Measurements from ENCODE around the gene ANP32E.

DNA sequence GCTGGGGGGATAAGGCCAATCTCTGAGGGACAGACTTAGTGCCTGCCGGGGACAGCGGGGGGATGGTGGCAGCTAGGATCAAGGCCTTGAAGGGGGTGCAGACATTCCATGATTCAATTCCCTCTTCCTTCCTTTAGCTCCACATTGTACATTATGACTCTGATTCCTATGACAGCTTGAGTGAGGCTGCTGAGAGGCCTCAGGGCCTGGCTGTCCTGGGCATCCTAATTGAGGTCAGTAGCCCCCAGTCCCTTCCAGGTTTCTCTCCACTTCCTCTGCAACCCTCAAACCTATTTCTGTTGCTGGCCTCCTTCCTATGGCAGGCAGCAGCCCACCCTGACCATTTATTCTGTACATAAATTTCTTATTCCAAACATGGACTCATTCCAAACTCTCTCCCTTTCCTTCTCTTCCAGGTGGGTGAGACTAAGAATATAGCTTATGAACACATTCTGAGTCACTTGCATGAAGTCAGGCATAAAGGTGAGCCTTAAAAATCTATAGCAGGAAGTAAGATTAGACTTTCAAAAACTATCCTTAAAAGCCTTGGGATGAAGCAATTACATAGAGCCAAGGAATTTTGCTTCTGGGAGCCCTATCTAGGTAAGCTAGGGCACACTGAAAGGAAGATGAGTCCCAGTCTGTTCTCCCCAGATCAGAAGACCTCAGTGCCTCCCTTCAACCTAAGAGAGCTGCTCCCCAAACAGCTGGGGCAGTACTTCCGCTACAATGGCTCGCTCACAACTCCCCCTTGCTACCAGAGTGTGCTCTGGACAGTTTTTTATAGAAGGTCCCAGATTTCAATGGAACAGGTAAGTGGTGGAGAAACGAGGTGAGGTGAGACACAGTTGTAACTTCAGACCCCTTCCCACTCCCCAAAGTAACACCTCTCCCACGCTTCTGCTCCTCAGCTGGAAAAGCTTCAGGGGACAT, 26.7 kb upstream of the ANP32E start:
- TF ChIP-seq, protein P1, sequence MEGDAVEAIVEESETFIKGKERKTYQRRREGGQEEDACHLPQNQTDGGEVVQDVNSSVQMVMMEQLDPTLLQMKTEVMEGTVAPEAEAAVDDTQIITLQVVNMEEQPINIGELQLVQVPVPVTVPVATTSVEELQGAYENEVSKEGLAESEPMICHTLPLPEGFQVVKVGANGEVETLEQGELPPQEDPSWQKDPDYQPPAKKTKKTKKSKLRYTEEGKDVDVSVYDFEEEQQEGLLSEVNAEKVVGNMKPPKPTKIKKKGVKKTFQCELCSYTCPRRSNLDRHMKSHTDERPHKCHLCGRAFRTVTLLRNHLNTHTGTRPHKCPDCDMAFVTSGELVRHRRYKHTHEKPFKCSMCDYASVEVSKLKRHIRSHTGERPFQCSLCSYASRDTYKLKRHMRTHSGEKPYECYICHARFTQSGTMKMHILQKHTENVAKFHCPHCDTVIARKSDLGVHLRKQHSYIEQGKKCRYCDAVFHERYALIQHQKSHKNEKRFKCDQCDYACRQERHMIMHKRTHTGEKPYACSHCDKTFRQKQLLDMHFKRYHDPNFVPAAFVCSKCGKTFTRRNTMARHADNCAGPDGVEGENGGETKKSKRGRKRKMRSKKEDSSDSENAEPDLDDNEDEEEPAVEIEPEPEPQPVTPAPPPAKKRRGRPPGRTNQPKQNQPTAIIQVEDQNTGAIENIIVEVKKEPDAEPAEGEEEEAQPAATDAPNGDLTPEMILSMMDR (IDR thresholded peaks at IDR 0.05), result no peak
- no peak for TF ChIP-seq POLR2A (IDR thresholded peaks at IDR 0.05)

All from lower leg skin (tissue), 3 donors.